H1 (cell line): ENCODE measurements around the gene HERC3. TPM values are rescaled to one million over a fixed set of nuclear protein-coding genes. Genes with fewer than 3 reads are reported as not detected.

Experiments used
- CTCF ChIA-PET: fragments of 300-600 bp; sonication (Branson Sonifier 250); formaldehyde crosslinking; loops from one replicate; lab custom pipeline; 2021; ENCODE audit not compliant: partially characterized antibody; lab: Charles Lee
- POLR2A ChIA-PET: fragments of 300-600 bp; sonication (Branson Sonifier 250); formaldehyde crosslinking; loops from one replicate; lab custom pipeline; 2021; ENCODE audit warnings: inconsistent platforms; ENCODE audit not compliant: partially characterized antibody; lab: Charles Lee
- DNase-seq, 2 experiments: peaks; one replicate each; pipeline versions ENCODE4 v3.0.0 to v3.0.0-alpha.2; 2010 to 2022; ENCODE audit warnings: low spot score in 2 of 2, low read depth in 1 of 2, mixed read lengths in 1 of 2
- FAIRE-seq: peaks from 2 replicates; lab custom pipeline; 2011; peaks lifted over from hg19 to GRCh38; lab: Jason Lieb, UNC
- H2AFZ ChIP-seq: 2 replicates; pipeline ENCODE4 v1.8.1; 2012; ENCODE audit warnings: low read length, inconsistent platforms
- H2AK5ac ChIP-seq: 2 replicates; pipeline ENCODE4 v1.6.1; 2013; ENCODE audit warnings: low read depth, low read length
- H2BK120ac ChIP-seq: replicated peaks from 2 replicates; pipeline ENCODE3; 2013; ENCODE audit warnings: low read depth, low read length, inconsistent platforms
- H2BK12ac ChIP-seq: 2 replicates; pipeline ENCODE4 v1.6.1; 2013; ENCODE audit warnings: low read depth, low read length
- H2BK15ac ChIP-seq: 2 replicates; pipeline ENCODE4 v1.6.1; 2013; ENCODE audit warnings: low read length
- H2BK20ac ChIP-seq: 2 replicates; pipeline ENCODE4 v1.6.1; 2013; ENCODE audit warnings: low read length
- H2BK5ac ChIP-seq: 2 replicates; pipeline ENCODE4 v1.6.1; 2013; ENCODE audit warnings: low read depth, low read length
- H3K14ac ChIP-seq: 2 replicates; pipeline ENCODE4 v1.6.1; 2013; ENCODE audit warnings: inconsistent platforms; ENCODE audit not compliant: insufficient read length
- H3K18ac ChIP-seq: 2 replicates; pipeline ENCODE4 v1.6.1; 2013; ENCODE audit warnings: low read length; ENCODE audit errors: extremely low read depth
- H3K23ac ChIP-seq: 2 replicates; pipeline ENCODE4 v1.6.1; 2013; ENCODE audit warnings: inconsistent platforms; ENCODE audit not compliant: insufficient read length
- H3K23me2 ChIP-seq: 2 replicates; pipeline ENCODE4 v1.6.1; 2013; ENCODE audit warnings: low read depth, low read length
- H3K27ac ChIP-seq: 2 replicates; pipeline ENCODE4 v1.6.1; 2011; ENCODE audit warnings: low read depth, low read length, inconsistent platforms
- H3K27me3 ChIP-seq, 4 experiments: replicated peaks in 1 of 4; 1 replicate in 1 of 4; 2 replicates in 3 of 4; pipeline versions ENCODE4 v1.6.1 to v1.8.1; 2011 to 2013; ENCODE audit warnings: low read length in 3 of 4, mild to moderate bottlenecking in 3 of 4, inconsistent platforms in 2 of 4, mixed read lengths in 2 of 4, moderate library complexity in 1 of 4; ENCODE audit not compliant: control insufficient read depth in 3 of 4, insufficient read depth in 3 of 4; ENCODE audit errors: extremely low read depth in 1 of 4
- H3K36me3 ChIP-seq, 4 experiments: 2 replicates each; pipeline versions ENCODE4 v1.6.1 to v1.8.1; 2011 to 2013; ENCODE audit warnings: mild to moderate bottlenecking in 4 of 4, low read length in 3 of 4, moderate library complexity in 2 of 4, control low read depth in 1 of 4, inconsistent platforms in 1 of 4; ENCODE audit not compliant: insufficient read depth in 4 of 4, control insufficient read depth in 2 of 4
- H3K4ac ChIP-seq: replicated peaks from 2 replicates; pipeline ENCODE3; 2013; ENCODE audit warnings: low read length, low read depth, mixed read lengths, inconsistent platforms; ENCODE audit not compliant: insufficient read length
- H3K4me1 ChIP-seq, 4 experiments: replicated peaks in 1 of 4; 1 replicate in 1 of 4; 2 replicates in 3 of 4; pipeline versions ENCODE4 v1.6.1 to v1.8.1; 2011 to 2013; ENCODE audit warnings: low read length in 3 of 4, inconsistent platforms in 2 of 4, mixed read lengths in 1 of 4; ENCODE audit not compliant: insufficient read depth in 4 of 4, control insufficient read depth in 3 of 4
- H3K4me2 ChIP-seq, 2 experiments: 2 replicates each; pipeline versions ENCODE4 v1.6.1 to v1.8.1; 2011 to 2013; ENCODE audit warnings: low read depth in 2 of 2, low read length in 2 of 2, control low read depth in 1 of 2, inconsistent platforms in 1 of 2, mild to moderate bottlenecking in 1 of 2; ENCODE audit not compliant: insufficient read depth in 1 of 2
- H3K4me3 ChIP-seq, 4 experiments: fragments of 200-600, 300-600 bp in 1 of 4; sonication (generic), shearing (Covaris generic), sonication (Bioruptor Twin) in 1 of 4; 2 replicates each; pipeline versions ENCODE4 v1.5.1 to v1.8.1; 2011 to 2016; ENCODE audit warnings: low read length in 4 of 4, low read depth in 3 of 4, control low read depth in 2 of 4, inconsistent platforms in 2 of 4, mild to moderate bottlenecking in 2 of 4, mixed read lengths in 1 of 4, moderate library complexity in 1 of 4; ENCODE audit not compliant: insufficient read depth in 2 of 4; ENCODE audit errors: extremely low read depth in 1 of 4
- H3K56ac ChIP-seq: replicated peaks from 2 replicates; pipeline ENCODE3; 2013; ENCODE audit warnings: low read depth, mild to moderate bottlenecking, mixed read lengths, low read length, inconsistent platforms; ENCODE audit not compliant: insufficient read length
- H3K79me1 ChIP-seq: 2 replicates; pipeline ENCODE4 v1.6.1; 2013; ENCODE audit warnings: low read depth, low read length, control low read depth
- H3K79me2 ChIP-seq, 2 experiments: 2 replicates each; pipeline versions ENCODE4 v1.6.1 to v1.8.1; 2012 to 2013; ENCODE audit warnings: low read length in 2 of 2, mild to moderate bottlenecking in 2 of 2, inconsistent platforms in 1 of 2; ENCODE audit not compliant: insufficient read depth in 2 of 2, control insufficient read depth in 1 of 2
- H3K9ac ChIP-seq, 4 experiments: replicated peaks in 1 of 4; 1 replicate in 1 of 4; 2 replicates in 3 of 4; pipeline versions ENCODE4 v1.6.1 to v1.8.1; 2011 to 2013; ENCODE audit warnings: low read depth in 3 of 4, low read length in 3 of 4, control low read depth in 2 of 4, mild to moderate bottlenecking in 2 of 4, moderate library complexity in 2 of 4, inconsistent platforms in 1 of 4; ENCODE audit errors: extremely low read depth in 1 of 4
- H3K9me3 ChIP-seq, 2 experiments: 2 replicates each; pipeline versions ENCODE4 v1.6.1 to v1.8.1; 2012 to 2013; ENCODE audit warnings: mild to moderate bottlenecking in 2 of 2, moderate library complexity in 2 of 2, control low read depth in 1 of 2, inconsistent platforms in 1 of 2, low read depth in 1 of 2, low read length in 1 of 2, mixed read lengths in 1 of 2; ENCODE audit not compliant: insufficient read depth in 2 of 2
- H4K20me1 ChIP-seq, 2 experiments: replicated peaks in 1 of 2; 2 replicates each; pipeline versions ENCODE3 to v1.8.1; 2011 to 2013; ENCODE audit warnings: inconsistent platforms in 2 of 2, low read length in 2 of 2, mild to moderate bottlenecking in 1 of 2; ENCODE audit not compliant: insufficient read depth in 2 of 2, control insufficient read depth in 1 of 2
- H4K5ac ChIP-seq: 2 replicates; pipeline ENCODE4 v1.6.1; 2013; ENCODE audit warnings: low read length, low read depth, mixed read lengths, inconsistent platforms; ENCODE audit not compliant: insufficient read length
- H4K8ac ChIP-seq: 2 replicates; pipeline ENCODE4 v1.8.0; 2013; ENCODE audit warnings: mild to moderate bottlenecking, moderate library complexity, low read length, inconsistent platforms; ENCODE audit not compliant: insufficient read depth; ENCODE audit errors: extremely low read depth
- H4K91ac ChIP-seq: replicated peaks from 2 replicates; pipeline ENCODE3; 2013; ENCODE audit warnings: low read length, mixed read lengths, inconsistent platforms; ENCODE audit not compliant: insufficient read length
- CBX8 ChIP-seq: fragments of 300-800, 300-1000 bp; sonication (generic); IDR thresholded peaks from 2 replicates; pipeline ENCODE4 v1.7.1; 2016; ENCODE audit warnings: low read depth, low read length, borderline replicate concordance
- CTCF ChIP-seq, 3 experiments: IDR thresholded peaks; 1 replicate in 2 of 3; 2 replicates in 1 of 3; pipeline versions ENCODE4 v1.5.1 to v1.6.1; 2011; ENCODE audit warnings: low read length in 3 of 3, mild to moderate bottlenecking in 3 of 3, inconsistent platforms in 2 of 3, low read depth in 1 of 3, moderate library complexity in 1 of 3; ENCODE audit not compliant: insufficient read depth in 1 of 3; ENCODE audit errors: control extremely low read depth in 1 of 3
- E2F6 ChIP-seq: IDR thresholded peaks from 2 replicates; pipeline ENCODE4 v1.6.1; 2012; ENCODE audit warnings: inconsistent platforms
- EP300 ChIP-seq, 2 experiments: IDR thresholded peaks; 1 replicate in 1 of 2; 2 replicates in 1 of 2; pipeline ENCODE4 v1.6.1; 2011 to 2012; ENCODE audit warnings: low read depth in 2 of 2, low read length in 2 of 2, mild to moderate bottlenecking in 2 of 2, borderline replicate concordance in 1 of 2, inconsistent platforms in 1 of 2, moderate library complexity in 1 of 2
- HDAC6 ChIP-seq: IDR thresholded peaks from one replicate; pipeline ENCODE4 v1.7.1; 2012; ENCODE audit warnings: low read depth, mild to moderate bottlenecking, inconsistent platforms, low read length, moderate library complexity
- JUND ChIP-seq: IDR thresholded peaks from 2 replicates; pipeline ENCODE4 v1.6.1; 2011; ENCODE audit warnings: mild to moderate bottlenecking, improper control_type of control experiment, low read length
- MAFK ChIP-seq: IDR thresholded peaks from 2 replicates; pipeline ENCODE4 v1.6.1; 2012; ENCODE audit warnings: low read depth, mild to moderate bottlenecking, improper control_type of control experiment, low read length
- POLR2A ChIP-seq, 2 experiments: IDR thresholded peaks; 1 replicate in 1 of 2; 2 replicates in 1 of 2; pipeline ENCODE4 v1.6.1; 2011; ENCODE audit warnings: low read depth in 2 of 2, low read length in 2 of 2, mild to moderate bottlenecking in 2 of 2; ENCODE audit errors: control extremely low read depth in 1 of 2
- POU5F1 ChIP-seq: IDR thresholded peaks from 2 replicates; pipeline ENCODE4 v1.6.1; 2011; ENCODE audit warnings: low read depth, mild to moderate bottlenecking, low read length, moderate library complexity
- SP1 ChIP-seq: IDR thresholded peaks from 2 replicates; pipeline ENCODE4 v1.6.1; 2011; ENCODE audit warnings: low read depth, low read length
- SP4 ChIP-seq: IDR thresholded peaks from 2 replicates; pipeline ENCODE4 v1.6.1; 2012; ENCODE audit warnings: low read length, inconsistent platforms
- WGBS, 2 experiments: shearing (Covaris generic) in 1 of 2; methylation state at CpG; one replicate each; pipeline versions ENCODE4 v1.1.6 to v1.1.7; 2013 to 2015; ENCODE audit warnings: low lambda C conversion rate in 2 of 2, mixed read lengths in 2 of 2, inconsistent platforms in 1 of 2, low coverage in 1 of 2, missing lambda C conversion rate in 1 of 2; ENCODE audit not compliant: insufficient replicate concordance in 2 of 2, insufficient coverage in 1 of 2, insufficient read length in 1 of 2; ENCODE audit errors: extremely low coverage in 1 of 2, missing lambda C conversion rate in 1 of 2; 5-methylcytosine and 5-hydroxymethylcytosine counted together
- polyA plus RNA-seq, 7 experiments: library from polyadenylated mRNA; depleted of rRNA in 3 of 7; stranded (reverse) in 5 of 7; unstranded in 2 of 7; fragments of >200 nt in 5 of 7; fragments of 200-250 nt in 2 of 7; gene quantifications; 1 replicate in 5 of 7; 2 replicates in 1 of 7; 4 replicates in 1 of 7; pipeline versions ENCODE4 v1.2.1 to v1.2.3, GENCODE V29; 2011 to 2013; ENCODE audit warnings: missing spikeins in 2 of 7, mixed read lengths in 2 of 7
- total RNA-seq: library from RNA; stranded (reverse); fragmentation: NEBNext Ultra II Directional; extraction: Animal tissue kit (Norgen Biotek cat#: 25700); gene quantifications from 2 replicates; pipeline ENCODE4 v1.2.1, GENCODE V29; 2021

HERC3 gene
- total and polyA plus RNA-seq, 2 of the 8 experiments (the other 6 are each of a cell fraction or from before 2014, with no cell fraction given), result 1.4 to 5.7 TPM

- no peak overlapping the region for H2BK15ac ChIP-seq
- no peaks in the 10 kb centered on the region for H3K9me3 ChIP-seq
- H3K27me3 ChIP-seq, result no peaks in the 10 kb centered on the region
- H2BK120ac ChIP-seq, result no peak overlapping the region
- no peak overlapping the region for H2BK12ac ChIP-seq
- DNase-seq (no peak), FAIRE-seq (no peak)
- H4K5ac ChIP-seq, result no peak overlapping the region
- H3K36me3 ChIP-seq, result no peaks in the 10 kb centered on the region
- no peak overlapping the region for H2BK20ac ChIP-seq
- H2AFZ ChIP-seq, result no peak overlapping the region
- H3K4ac ChIP-seq, result no peak overlapping the region
- no peak overlapping the region for H3K4me3 ChIP-seq
- ChIA-PET CTCF (interaction anchor here (0.8 to 2.4 kb wide), 4 partner anchors 12 to 94 kb away, joined by 3 to 11 read pairs (median 4); no protein-coding TSS in a partner anchor), POLR2A (no interaction called here)
- no peak overlapping the region for H4K8ac ChIP-seq
- H3K79me1 ChIP-seq, result no peaks in the 10 kb centered on the region
- H3K23ac ChIP-seq, result no peak overlapping the region
- no peak overlapping the region for H3K4me2 ChIP-seq
- H3K4me1 ChIP-seq, result 0 out of 7 replicates have a peak, but pooled peaks cover 0 to 3% (median 0%) of the 10 kb centered on the region in 4 experiments
- H3K18ac ChIP-seq, result no peak overlapping the region
- no peak overlapping the region for H4K91ac ChIP-seq
- 89% methylated on average over 1 of the region's 1 CpG; no CpG with 5 or more reads in 1 of the 2 experiments for WGBS, 2 experiments
- no peak overlapping the region for H3K56ac ChIP-seq
- H3K79me2 ChIP-seq, result no peaks in the 10 kb centered on the region
- no peak overlapping the region for H3K14ac ChIP-seq
- no peaks in the 10 kb centered on the region for H3K23me2 ChIP-seq
- no peaks in the 10 kb centered on the region for H4K20me1 ChIP-seq
- H3K9ac ChIP-seq, result no peak overlapping the region
- H2BK5ac ChIP-seq, result no peak overlapping the region
- H3K27ac ChIP-seq, result no peak overlapping the region
- no peak overlapping the region for H2AK5ac ChIP-seq
- TF ChIP-seq POLR2A (IDR thresholded peaks at IDR 0.05; ENCODE audit: control extremely low read depth in 1 of 2, low read depth in 2 of 2, low read length in 2 of 2) (no peak), EP300 (IDR thresholded peaks at IDR 0.05; ENCODE audit: borderline replicate concordance in 1 of 2, low read depth in 2 of 2, low read length in 2 of 2) (no peak), HDAC6 (no peak), SP4 (no peak), E2F6 (no peak), POU5F1 (no peak), SP1 (no peak), MAFK (no peak), CBX8 (no peak), CTCF (IDR thresholded peaks at IDR 0.05; ENCODE audit: control extremely low read depth in 1 of 3, insufficient read depth in 1 of 3, low read depth in 1 of 3, low read length in 3 of 3) (no peak), JUND (no peak)
These were observed 24.7 kb upstream of the HERC3 start for GRCh38 chr4:88567591-88567990.
